Measurements from ENCODE around the gene RAB3GAP2. TPM values are rescaled to one million over a fixed set of nuclear protein-coding genes. Genes with fewer than 3 reads are reported as not detected.
A peak's percentile ranks its signal among the peaks of the same experiment; 100 is the strongest.
"Not testable (repeated sequence)": the region's sequence is repeated elsewhere in the genome, so short reads cannot be mapped to it uniquely, and the experiment has no call there.

The RAB3GAP2 gene
- polyA plus RNA-seq, 4 donors, result 3.5 to 24.8 (median 7.7) TPM

DNA sequence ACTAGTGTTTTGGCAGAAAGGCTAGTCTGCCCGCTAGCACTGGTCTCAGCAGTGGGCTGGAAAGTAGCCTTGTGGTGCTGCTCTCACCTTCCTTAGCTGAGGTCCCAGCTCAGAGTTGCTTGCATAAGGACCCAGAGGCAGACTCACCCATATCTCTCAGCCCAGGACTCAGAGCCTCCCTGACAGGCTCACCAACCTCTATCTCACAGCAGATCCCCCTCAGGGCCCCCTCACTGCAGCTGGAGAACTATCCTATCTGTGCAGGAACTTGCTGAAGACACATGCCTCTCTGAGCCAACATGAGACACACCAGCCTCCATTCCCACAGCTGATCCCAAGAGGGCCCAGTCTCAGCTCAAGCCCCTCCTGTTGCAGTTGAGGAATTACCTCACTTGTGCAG lies 95.7 kb downstream of the RAB3GAP2 start:
- H3K9me3 ChIP-seq (ENCODE audit: control insufficient read depth in 2 of 2, insufficient read depth in 1 of 2, low read depth in 1 of 2, low read length in 1 of 2), result peaks cover 0 to 2% of the 10 kb centered on the region in 2 donors
- WGBS, 3 donors, result 99 to 100% (median 100%) methylated on average over 1 of the region's 1 CpG
- H3K4me1 ChIP-seq (ENCODE audit: control insufficient read depth in 3 of 3, insufficient read depth in 2 of 3, low read depth in 1 of 3, low read length in 2 of 3), result no peaks in the 10 kb centered on the region
- no peak overlapping the region for H3K4me3 ChIP-seq (ENCODE audit: low read depth in 1 of 3, low read length in 3 of 3)
- no peak overlapping the region for H3K27ac ChIP-seq (ENCODE audit: low read depth in 1 of 3, low read length in 2 of 3)
- no peaks in the 10 kb centered on the region for H3K27me3 ChIP-seq (ENCODE audit: control insufficient read depth in 3 of 3, insufficient read depth in 3 of 3, low read length in 3 of 3)
- FAIRE-seq (no peak), DNase-seq (no peak)
- H3K36me3 ChIP-seq (ENCODE audit: control insufficient read depth in 3 of 3, insufficient read depth in 2 of 3, low read depth in 1 of 3, low read length in 3 of 3), result peaks cover 3 to 20% (median 11%) of the 10 kb centered on the region in 3 donors

DNA sequence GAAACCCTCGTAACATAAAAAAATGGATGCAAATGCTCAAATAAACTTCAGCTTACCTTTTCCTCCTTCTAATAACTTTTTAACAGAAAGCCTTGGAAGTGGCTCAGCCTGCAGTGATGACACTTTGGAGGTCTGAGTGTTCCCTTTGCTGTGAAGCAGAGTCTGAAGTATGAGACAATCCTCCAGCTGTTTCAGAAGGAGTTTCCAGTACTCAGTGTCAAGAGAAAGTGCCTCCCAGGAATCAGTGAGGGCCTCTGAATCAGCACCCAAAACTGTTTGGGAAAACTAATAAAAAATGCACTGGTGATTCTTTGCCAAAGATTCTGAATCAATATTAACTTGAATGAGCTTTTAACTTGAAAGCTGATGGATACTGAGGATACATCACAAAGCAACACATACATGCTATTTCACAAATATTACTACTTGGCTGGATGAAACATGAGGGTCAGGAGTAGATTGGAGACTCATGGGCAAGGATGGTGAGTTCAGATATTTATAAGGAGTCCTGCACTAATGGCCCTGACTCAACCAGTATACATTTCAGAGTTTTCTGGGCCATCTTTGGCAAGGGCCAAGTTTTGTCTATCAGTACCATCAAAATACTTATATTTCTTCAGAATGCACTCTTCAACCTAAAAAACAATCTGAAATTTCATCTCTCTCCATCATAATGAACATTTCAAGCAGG lies 101.3 kb downstream of the RAB3GAP2 start:
- H3K27ac ChIP-seq (ENCODE audit: low read depth in 1 of 3, low read length in 2 of 3), result no peak overlapping the region
- no peaks in the 10 kb centered on the region for H3K4me1 ChIP-seq (ENCODE audit: control insufficient read depth in 3 of 3, insufficient read depth in 2 of 3, low read depth in 1 of 3, low read length in 2 of 3)
- no peak for DNase-seq
- no peaks in the 10 kb centered on the region for H3K9me3 ChIP-seq (ENCODE audit: control insufficient read depth in 2 of 2, insufficient read depth in 1 of 2, low read depth in 1 of 2, low read length in 1 of 2)
- H3K4me3 ChIP-seq (ENCODE audit: low read depth in 1 of 3, low read length in 3 of 3), result no peak overlapping the region
- 94 to 100% (median 95%) methylated on average over 1 of the region's 1 CpG for WGBS, 3 donors
- no peaks in the 10 kb centered on the region for H3K27me3 ChIP-seq (ENCODE audit: control insufficient read depth in 3 of 3, insufficient read depth in 3 of 3, low read length in 3 of 3)
- FAIRE-seq, result no peak
- H3K36me3 ChIP-seq (ENCODE audit: control insufficient read depth in 3 of 3, insufficient read depth in 2 of 3, low read depth in 1 of 3, low read length in 3 of 3), result peaks cover 15 to 16% (median 16%) of the 10 kb centered on the region in 3 donors

DNA sequence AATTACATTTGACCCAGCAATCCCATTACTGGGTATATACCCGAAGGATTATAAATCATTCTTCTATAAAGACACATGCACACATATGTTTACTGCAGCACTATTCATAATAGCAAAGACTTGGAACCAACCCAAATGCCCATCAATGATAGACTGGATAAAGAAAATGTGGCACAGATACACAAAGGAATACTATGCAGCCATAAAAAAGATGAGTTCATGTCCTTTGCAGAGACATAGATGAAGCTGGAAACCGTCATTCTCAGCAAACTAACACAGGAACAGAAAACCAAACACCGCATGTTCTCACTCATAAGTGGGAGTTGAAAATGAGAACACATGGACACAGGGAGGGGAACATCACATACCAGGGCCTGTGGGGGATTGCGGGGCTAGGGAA lies 102.4 kb downstream of the RAB3GAP2 start:
- not testable (repeated sequence) for H3K27me3 ChIP-seq (ENCODE audit: control insufficient read depth in 3 of 3, insufficient read depth in 3 of 3, low read length in 3 of 3); DNase-seq; FAIRE-seq; H3K27ac ChIP-seq (ENCODE audit: low read depth in 1 of 3, low read length in 2 of 3); H3K4me1 ChIP-seq (ENCODE audit: control insufficient read depth in 3 of 3, insufficient read depth in 2 of 3, low read depth in 1 of 3, low read length in 2 of 3); H3K4me3 ChIP-seq (ENCODE audit: low read depth in 1 of 3, low read length in 3 of 3); H3K9me3 ChIP-seq (ENCODE audit: control insufficient read depth in 2 of 2, insufficient read depth in 1 of 2, low read depth in 1 of 2, low read length in 1 of 2)
- 97 to 99% (median 98%) methylated on average over 4 of the region's 4 CpGs for WGBS, 3 donors
- peaks cover 11 to 16% (median 16%) of the 10 kb centered on the region in 3 donors for H3K36me3 ChIP-seq (ENCODE audit: control insufficient read depth in 3 of 3, insufficient read depth in 2 of 3, low read depth in 1 of 3, low read length in 3 of 3)

GRCh38 chr1:220166853-220167252 lies 105.4 kb downstream of the RAB3GAP2 start:
- Histone ChIP-seq H3K4me1 (ENCODE audit: control insufficient read depth in 3 of 3, insufficient read depth in 2 of 3, low read depth in 1 of 3, low read length in 2 of 3) (no peaks in the 10 kb centered on the region), H3K27me3 (ENCODE audit: control insufficient read depth in 3 of 3, insufficient read depth in 3 of 3, low read length in 3 of 3) (no peaks in the 10 kb centered on the region), H3K27ac (ENCODE audit: low read depth in 1 of 3, low read length in 2 of 3) (no peak overlapping the region), H3K9me3 (ENCODE audit: control insufficient read depth in 2 of 2, insufficient read depth in 1 of 2, low read depth in 1 of 2, low read length in 1 of 2) (no peaks in the 10 kb centered on the region), H3K4me3 (ENCODE audit: low read depth in 1 of 3, low read length in 3 of 3) (no peak overlapping the region), H3K36me3 (ENCODE audit: control insufficient read depth in 3 of 3, insufficient read depth in 2 of 3, low read depth in 1 of 3, low read length in 3 of 3) (peaks cover 10 to 13% (median 12%) of the 10 kb centered on the region in 3 donors)
- FAIRE-seq (no peak), DNase-seq (no peak)
- 90 to 95% (median 94%) methylated on average over 4 of the region's 4 CpGs for WGBS, 3 donors

- no peaks in the 10 kb centered on the region for H3K9me3 ChIP-seq (ENCODE audit: control insufficient read depth in 2 of 2, insufficient read depth in 1 of 2, low read depth in 1 of 2, low read length in 1 of 2)
- H3K27ac ChIP-seq (ENCODE audit: low read depth in 1 of 3, low read length in 2 of 3), result no peak overlapping the region
- H3K4me3 ChIP-seq (ENCODE audit: low read depth in 1 of 3, low read length in 3 of 3), result no peak overlapping the region
- H3K27me3 ChIP-seq (ENCODE audit: control insufficient read depth in 3 of 3, insufficient read depth in 3 of 3, low read length in 3 of 3), result no peaks in the 10 kb centered on the region
- H3K4me1 ChIP-seq (ENCODE audit: control insufficient read depth in 3 of 3, insufficient read depth in 2 of 3, low read depth in 1 of 3, low read length in 2 of 3), result peaks cover 0 to 2% (median 1%) of the 10 kb centered on the region in 3 donors
- WGBS, 3 donors, result 62 to 72% (median 67%) methylated on average over 2 of the region's 2 CpGs
- no peak for FAIRE-seq
- peaks cover 10% of the 10 kb centered on the region in 3 donors for H3K36me3 ChIP-seq (ENCODE audit: control insufficient read depth in 3 of 3, insufficient read depth in 2 of 3, low read depth in 1 of 3, low read length in 3 of 3)
- DNase-seq, result no peak
These were observed 107.7 kb downstream of the RAB3GAP2 start for GRCh38 chr1:220164517-220164916.

GRCh38 chr1:220164116-220164515 lies 108.1 kb downstream of the RAB3GAP2 start:
- Histone ChIP-seq H3K9me3 (ENCODE audit: control insufficient read depth in 2 of 2, insufficient read depth in 1 of 2, low read depth in 1 of 2, low read length in 1 of 2) (no peaks in the 10 kb centered on the region), H3K4me3 (ENCODE audit: low read depth in 1 of 3, low read length in 3 of 3) (no peak overlapping the region), H3K27me3 (ENCODE audit: control insufficient read depth in 3 of 3, insufficient read depth in 3 of 3, low read length in 3 of 3) (no peaks in the 10 kb centered on the region), H3K27ac (ENCODE audit: low read depth in 1 of 3, low read length in 2 of 3) (no peak overlapping the region), H3K36me3 (ENCODE audit: control insufficient read depth in 3 of 3, insufficient read depth in 2 of 3, low read depth in 1 of 3, low read length in 3 of 3) (peaks cover 7 to 10% (median 10%) of the 10 kb centered on the region in 3 donors), H3K4me1 (ENCODE audit: control insufficient read depth in 3 of 3, insufficient read depth in 2 of 3, low read depth in 1 of 3, low read length in 2 of 3) (peaks cover 0 to 3% (median 2%) of the 10 kb centered on the region in 3 donors)
- no peak for DNase-seq
- FAIRE-seq, result no peak
- WGBS, 3 donors, result 85 to 97% (median 95%) methylated on average over 1 of the region's 1 CpG

- DNase-seq, result peak; percentile 15 to 21
- 78 to 93% (median 88%) methylated on average over 1 of the region's 1 CpG for WGBS, 3 donors
- Histone ChIP-seq H3K27ac (ENCODE audit: low read depth in 1 of 3, low read length in 2 of 3) (peak overlapping the region in 2 of 3 donors; percentile 3 to 73), H3K9me3 (ENCODE audit: control insufficient read depth in 2 of 2, insufficient read depth in 1 of 2, low read depth in 1 of 2, low read length in 1 of 2) (no peaks in the 10 kb centered on the region), H3K4me3 (ENCODE audit: low read depth in 1 of 3, low read length in 3 of 3) (no peak overlapping the region), H3K27me3 (ENCODE audit: control insufficient read depth in 3 of 3, insufficient read depth in 3 of 3, low read length in 3 of 3) (no peaks in the 10 kb centered on the region), H3K36me3 (ENCODE audit: control insufficient read depth in 3 of 3, insufficient read depth in 2 of 3, low read depth in 1 of 3, low read length in 3 of 3) (peaks cover 5 to 10% (median 10%) of the 10 kb centered on the region in 3 donors), H3K4me1 (ENCODE audit: control insufficient read depth in 3 of 3, insufficient read depth in 2 of 3, low read depth in 1 of 3, low read length in 2 of 3) (peaks cover 3 to 8% (median 6%) of the 10 kb centered on the region in 3 donors)
- FAIRE-seq, result no peak
These were observed 112.2 kb downstream of the RAB3GAP2 start for GRCh38 chr1:220160027-220160426.

GRCh38 chr1:220159041-220159440 lies 113.2 kb downstream of the RAB3GAP2 start:
- 15 to 65% (median 44%) methylated on average over 3 of the region's 3 CpGs for WGBS, 3 donors
- H3K27ac ChIP-seq (ENCODE audit: low read depth in 1 of 3, low read length in 2 of 3), result peak overlapping the region in 1 of 3 donors; percentile 73
- H3K36me3 ChIP-seq (ENCODE audit: control insufficient read depth in 3 of 3, insufficient read depth in 2 of 3, low read depth in 1 of 3, low read length in 3 of 3), result peaks cover 5 to 16% (median 14%) of the 10 kb centered on the region in 3 donors
- DNase-seq, result peak; percentile 74 to 93
- no peak for FAIRE-seq
- H3K9me3 ChIP-seq (ENCODE audit: control insufficient read depth in 2 of 2, insufficient read depth in 1 of 2, low read depth in 1 of 2, low read length in 1 of 2), result no peaks in the 10 kb centered on the region
- no peak overlapping the region for H3K4me3 ChIP-seq (ENCODE audit: low read depth in 1 of 3, low read length in 3 of 3)
- H3K4me1 ChIP-seq (ENCODE audit: control insufficient read depth in 3 of 3, insufficient read depth in 2 of 3, low read depth in 1 of 3, low read length in 2 of 3), result peaks cover 3 to 8% (median 6%) of the 10 kb centered on the region in 3 donors
- no peaks in the 10 kb centered on the region for H3K27me3 ChIP-seq (ENCODE audit: control insufficient read depth in 3 of 3, insufficient read depth in 3 of 3, low read length in 3 of 3)
